GM18951 (cell line): Measurements from ENCODE around the gene TSPAN4.

Source experiments
- POLR2A ChIP-seq: IDR thresholded peaks from 4 replicates; pipeline ENCODE4 v1.6.1; 2011; ENCODE audit warnings: mild to moderate bottlenecking; ENCODE audit not compliant: insufficient read length, insufficient read depth; ENCODE audit errors: extremely low read depth
- in situ Hi-C: fragments of 300-500 bp; cut with MboI; formaldehyde crosslinking; loops from one replicate; pipeline ENCODE4 v1.12.0; 2022; ENCODE audit warnings: low sequenced_read_pairs, mixed read lengths, inconsistent platforms; ENCODE audit not compliant: unreplicated experiment

TSPAN4 gene

GRCh38 chr11:860234-861104 lies 17.8 kb downstream of the TSPAN4 start:
- TF ChIP-seq POLR2A = no peak
- in situ Hi-C loops = no loop called here

GRCh38 chr11:861105-861479 lies 18.4 kb downstream of the TSPAN4 start:
- no peak for TF ChIP-seq POLR2A
- in situ Hi-C loops = no loop called here

- no peak for TF ChIP-seq POLR2A
- in situ Hi-C loops = no loop called here
Measured at GRCh38 chr11:862081-862661, 19.5 kb downstream of the TSPAN4 start.

GRCh38 chr11:862696-863022 lies 20.0 kb downstream of the TSPAN4 start:
- in situ Hi-C loops = no loop called here
- TF ChIP-seq POLR2A = no peak

GRCh38 chr11:863023-863909 lies 20.6 kb downstream of the TSPAN4 start:
- TF ChIP-seq POLR2A = no peak
- in situ Hi-C loops = no loop called here

- TF ChIP-seq POLR2A = no peak
- in situ Hi-C loops = no loop called here
Measured at GRCh38 chr11:863910-864827, 21.5 kb downstream of the TSPAN4 start.

- in situ Hi-C loops = no loop called here
- no peak for TF ChIP-seq POLR2A
Measured at GRCh38 chr11:864898-865297, 22.2 kb downstream of the TSPAN4 start.

- in situ Hi-C loops = no loop called here
- TF ChIP-seq POLR2A = no peak
Measured at GRCh38 chr11:865462-866430, 23.1 kb downstream of the TSPAN4 start.

- in situ Hi-C loops = no loop called here
- TF ChIP-seq POLR2A = no peak
Measured at GRCh38 chr11:866481-866880, 23.8 kb downstream of the TSPAN4 start.

GRCh38 chr11:867856-868358 lies 25.3 kb downstream of the TSPAN4 start:
- in situ Hi-C loops = no loop called here
- TF ChIP-seq POLR2A = no peak

- in situ Hi-C loops = no loop called here
- no peak for TF ChIP-seq POLR2A
Measured at GRCh38 chr11:868394-868793, 25.7 kb downstream of the TSPAN4 start.
